SU-DHL-6 (cell line): Measurements from ENCODE around the gene IGSF22.

Experiments used
- CTCF ChIP-seq: fragments of 200-600 bp; sonication (generic); IDR thresholded peaks from one replicate; pipeline ENCODE4 v1.5.1; 2017; ENCODE audit warnings: antibody characterized with exemption, mild to moderate bottlenecking, low read length, moderate library complexity; ENCODE audit not compliant: insufficient read depth, poor library complexity, severe bottlenecking
- EZH2phosphoT487 ChIP-seq: fragments of 200-600 bp; sonication (generic), shearing (Covaris generic); conservative IDR thresholded peaks from 2 replicates; pipeline ENCODE4 v1.6.1; 2018; ENCODE audit warnings: mild to moderate bottlenecking, antibody characterized with exemption, low read length, moderate library complexity, mixed read lengths

DNA sequence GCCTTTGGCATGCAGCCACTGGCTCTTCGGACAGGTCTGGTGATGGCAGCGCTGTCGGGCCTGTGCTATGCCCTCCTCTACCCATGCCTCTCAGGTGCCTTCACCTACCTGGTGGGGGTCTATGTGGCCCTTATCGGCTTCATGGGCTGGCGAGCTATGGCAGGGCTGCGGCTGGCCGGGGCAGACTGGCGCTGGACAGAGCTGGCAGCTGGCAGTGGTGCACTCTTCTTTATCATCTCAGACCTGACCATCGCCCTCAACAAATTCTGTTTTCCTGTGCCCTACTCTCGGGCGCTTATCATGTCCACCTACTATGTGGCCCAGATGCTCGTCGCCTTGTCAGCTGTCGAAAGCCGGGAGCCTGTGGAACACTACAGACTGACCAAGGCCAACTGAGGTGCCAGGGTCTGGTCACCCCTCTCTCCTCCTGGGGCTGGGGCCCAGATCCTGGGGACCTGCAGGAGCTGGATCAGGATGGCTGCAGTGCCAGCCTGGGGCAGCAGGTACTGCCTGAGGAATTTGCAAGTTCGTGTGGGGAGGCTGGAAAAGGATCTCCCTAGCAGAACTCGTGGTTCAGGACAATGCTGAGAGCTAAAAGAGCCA lies 24.3 kb downstream of the IGSF22 start:
- TF ChIP-seq CTCF, result no peak
- TF ChIP-seq EZH2phosphoT487, result no peak
